Ascending aorta (tissue), 2 donors: Measurements from ENCODE around the gene NDE1. TPM values are rescaled to one million over a fixed set of nuclear protein-coding genes. Genes with fewer than 3 reads are reported as not detected.

Experiments
- DNase-seq, 2 donors: peaks; one replicate each; pipeline ENCODE4 v3.0.0-alpha.2; 2019; ENCODE audit warnings: low spot score in 2 of 2
- H3K27ac ChIP-seq, 2 donors: fragments of 200-600 bp; sonication (generic); one replicate each; pipeline ENCODE4 v1.5.1; 2016 to 2017; ENCODE audit warnings: mild to moderate bottlenecking in 1 of 2
- H3K27me3 ChIP-seq: fragments of 200-600 bp; sonication (generic); one replicate; pipeline ENCODE4 v1.5.1; 2017
- H3K36me3 ChIP-seq, 2 donors: fragments of 200-600 bp; sonication (generic); one replicate each; pipeline ENCODE4 v1.5.1; 2016
- H3K4me1 ChIP-seq, 2 donors: fragments of 200-600 bp; sonication (generic); one replicate each; pipeline ENCODE4 v1.5.1; 2016 to 2017; ENCODE audit warnings: mild to moderate bottlenecking in 1 of 2
- H3K4me3 ChIP-seq, 2 donors: fragments of 200-600 bp; sonication (generic); one replicate each; pipeline ENCODE4 v1.5.1; 2016 to 2017; ENCODE audit warnings: mild to moderate bottlenecking in 1 of 2
- H3K9me3 ChIP-seq, 2 donors: fragments of 200-600 bp; sonication (generic); one replicate each; pipeline ENCODE4 v1.5.1; 2016
- intact Hi-C: fragments of 100-400 bp; cut with DNase I; formaldehyde crosslinking; loops from one replicate; pipeline ENCODE4 v1.15.1; 2023
- total RNA-seq: library from RNA; depleted of rRNA; stranded (reverse); fragments of >200 nt; gene quantifications from one replicate; pipeline ENCODE4 v1.1.0, GENCODE V29; 2016
- TF ChIP-seq, protein P1 (sequence below), 3 experiments: fragments of 200-600 bp in 2 of 3; fragments of 450-650 bp in 1 of 3; sonication (generic) in 2 of 3; IDR thresholded peaks; one replicate each; pipeline ENCODE4 v1.5.1; 2016 to 2019; ENCODE audit warnings: antibody characterized with exemption in 3 of 3, mild to moderate bottlenecking in 1 of 3, moderate library complexity in 1 of 3

Gene NDE1
- total RNA-seq, 1 donor from 2014 or later, result 21.9 TPM

DNA sequence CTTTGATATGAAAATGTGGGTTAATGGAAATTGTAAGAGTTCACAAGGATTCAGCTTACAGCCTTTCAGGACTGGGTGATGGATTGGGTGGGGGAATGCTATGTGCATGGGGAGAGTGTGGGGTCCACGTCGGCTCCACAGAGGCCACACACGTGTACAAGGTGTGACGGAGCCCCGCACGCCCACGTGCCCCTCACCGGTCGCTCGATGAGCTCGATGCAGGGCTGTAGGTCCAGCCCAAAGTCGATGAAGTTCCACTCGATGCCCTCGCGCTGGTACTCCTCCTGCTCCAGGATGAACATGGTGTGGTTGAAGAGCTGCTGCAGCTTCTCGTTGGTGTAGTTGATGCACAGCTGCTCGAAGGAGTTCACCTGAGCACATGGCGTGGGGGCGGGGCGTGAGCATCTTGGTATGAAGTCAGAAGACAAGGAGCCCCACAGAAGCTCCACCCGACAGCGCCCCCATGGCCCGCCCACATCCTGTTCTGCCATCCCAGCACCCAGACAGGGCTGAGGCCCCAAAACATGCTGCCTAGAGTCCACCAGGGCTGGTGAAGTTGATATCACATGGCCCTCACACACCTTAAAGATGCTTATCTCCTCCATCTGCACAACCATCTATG is 107.7 kb downstream of the NDE1 start:
- H3K9me3 ChIP-seq, result no peaks in the 10 kb centered on the region
- intact Hi-C loops, result no loop called here
- TF ChIP-seq, protein P1, sequence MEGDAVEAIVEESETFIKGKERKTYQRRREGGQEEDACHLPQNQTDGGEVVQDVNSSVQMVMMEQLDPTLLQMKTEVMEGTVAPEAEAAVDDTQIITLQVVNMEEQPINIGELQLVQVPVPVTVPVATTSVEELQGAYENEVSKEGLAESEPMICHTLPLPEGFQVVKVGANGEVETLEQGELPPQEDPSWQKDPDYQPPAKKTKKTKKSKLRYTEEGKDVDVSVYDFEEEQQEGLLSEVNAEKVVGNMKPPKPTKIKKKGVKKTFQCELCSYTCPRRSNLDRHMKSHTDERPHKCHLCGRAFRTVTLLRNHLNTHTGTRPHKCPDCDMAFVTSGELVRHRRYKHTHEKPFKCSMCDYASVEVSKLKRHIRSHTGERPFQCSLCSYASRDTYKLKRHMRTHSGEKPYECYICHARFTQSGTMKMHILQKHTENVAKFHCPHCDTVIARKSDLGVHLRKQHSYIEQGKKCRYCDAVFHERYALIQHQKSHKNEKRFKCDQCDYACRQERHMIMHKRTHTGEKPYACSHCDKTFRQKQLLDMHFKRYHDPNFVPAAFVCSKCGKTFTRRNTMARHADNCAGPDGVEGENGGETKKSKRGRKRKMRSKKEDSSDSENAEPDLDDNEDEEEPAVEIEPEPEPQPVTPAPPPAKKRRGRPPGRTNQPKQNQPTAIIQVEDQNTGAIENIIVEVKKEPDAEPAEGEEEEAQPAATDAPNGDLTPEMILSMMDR (IDR thresholded peaks at IDR 0.05), result no peak
- H3K4me3 ChIP-seq, result no peak overlapping the region
- peaks cover 94 to 100% of the 10 kb centered on the region in 2 donors for H3K36me3 ChIP-seq
- H3K27ac ChIP-seq, result no peak overlapping the region
- H3K4me1 ChIP-seq, result no peaks in the 10 kb centered on the region
- DNase-seq, result no peak
- H3K27me3 ChIP-seq, result no peaks in the 10 kb centered on the region

DNA sequence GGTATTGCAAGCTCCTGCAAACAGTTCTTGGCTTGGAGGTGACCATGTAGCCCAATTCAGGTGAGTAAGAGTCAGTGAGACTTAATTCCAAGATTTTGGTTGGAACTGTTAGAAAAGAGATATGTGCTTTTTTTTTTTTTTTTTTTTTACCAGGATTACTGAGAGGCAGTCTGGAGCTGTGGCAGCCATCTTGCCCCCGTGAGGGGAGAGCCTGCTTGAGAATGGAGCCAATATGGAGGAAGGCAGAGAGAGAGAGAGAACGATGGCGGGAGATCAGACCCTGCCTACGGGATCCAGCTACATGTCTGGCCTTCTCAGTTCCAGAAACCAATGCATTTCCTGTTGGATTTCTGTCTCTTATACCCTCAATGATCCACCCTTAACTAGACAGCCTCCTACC is 109.0 kb downstream of the NDE1 start:
- Histone ChIP-seq H3K4me3 (no peak overlapping the region), H3K27me3 (no peaks in the 10 kb centered on the region), H3K4me1 (peaks cover 0 to 2% of the 10 kb centered on the region in 2 donors), H3K36me3 (peaks cover 94 to 100% of the 10 kb centered on the region in 2 donors), H3K27ac (peak overlapping the region; percentile 4 to 37), H3K9me3 (no peaks in the 10 kb centered on the region)
- TF ChIP-seq, protein P1 (IDR thresholded peaks at IDR 0.05), result no peak
- intact Hi-C loops, result no loop called here
- DNase-seq, result no peak

DNA sequence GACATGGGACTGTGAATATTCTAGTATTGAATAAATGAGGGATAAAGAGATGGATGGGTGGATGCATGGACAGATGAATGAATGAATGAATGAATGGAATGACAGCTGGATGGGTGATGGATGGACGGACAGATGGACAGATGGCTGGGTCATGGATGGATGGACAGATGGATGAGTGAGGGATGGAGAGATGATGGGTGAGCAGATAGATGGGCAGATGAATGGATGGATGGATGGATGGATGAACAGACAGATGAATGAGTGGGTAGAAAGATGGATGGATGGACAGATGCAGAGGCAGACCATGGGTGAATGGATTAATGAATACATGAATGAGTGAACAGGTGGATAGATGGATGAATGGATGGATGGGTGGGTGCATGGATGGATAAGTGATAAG is 110.1 kb downstream of the NDE1 start:
- peaks cover 93 to 99% of the 10 kb centered on the region in 2 donors for H3K36me3 ChIP-seq
- no peak overlapping the region for H3K27ac ChIP-seq
- intact Hi-C loops, result loop anchor here (5.0 to 10.0 kb wide), 2 partner anchors 365 to 432 kb away; no protein-coding TSS in a partner anchor
- H3K4me1 ChIP-seq, result peaks cover 0 to 2% of the 10 kb centered on the region in 2 donors
- no peak overlapping the region for H3K4me3 ChIP-seq
- H3K9me3 ChIP-seq, result no peaks in the 10 kb centered on the region
- TF ChIP-seq, protein P1 (IDR thresholded peaks at IDR 0.05), result no peak
- no peaks in the 10 kb centered on the region for H3K27me3 ChIP-seq
- no peak for DNase-seq

DNA sequence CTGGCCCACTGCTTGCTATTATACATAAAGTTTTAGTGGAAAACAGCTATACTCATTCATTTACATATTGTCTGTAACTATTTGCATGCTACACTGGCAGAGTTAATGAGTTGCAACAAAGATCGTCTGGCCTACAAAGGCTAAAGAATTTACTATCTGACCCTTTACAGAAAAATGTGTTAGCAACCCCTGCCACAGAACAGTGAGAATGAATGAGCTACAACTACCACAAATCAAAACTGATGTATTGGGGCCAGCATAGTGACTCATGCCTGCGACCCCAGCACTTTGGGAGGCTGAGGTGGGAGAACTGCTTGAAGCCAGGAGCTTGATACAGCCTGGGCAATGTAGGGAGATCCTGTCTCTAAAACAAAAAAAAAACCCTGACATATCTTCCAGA is 114.1 kb downstream of the NDE1 start:
- Histone ChIP-seq H3K27ac (peak overlapping the region in 1 of 2 donors; percentile 69), H3K36me3 (peaks cover 90 to 94% of the 10 kb centered on the region in 2 donors)
- intact Hi-C loops, result loop anchor here (5.0 to 10.0 kb wide), 2 partner anchors 361 to 428 kb away; no protein-coding TSS in a partner anchor

DNA sequence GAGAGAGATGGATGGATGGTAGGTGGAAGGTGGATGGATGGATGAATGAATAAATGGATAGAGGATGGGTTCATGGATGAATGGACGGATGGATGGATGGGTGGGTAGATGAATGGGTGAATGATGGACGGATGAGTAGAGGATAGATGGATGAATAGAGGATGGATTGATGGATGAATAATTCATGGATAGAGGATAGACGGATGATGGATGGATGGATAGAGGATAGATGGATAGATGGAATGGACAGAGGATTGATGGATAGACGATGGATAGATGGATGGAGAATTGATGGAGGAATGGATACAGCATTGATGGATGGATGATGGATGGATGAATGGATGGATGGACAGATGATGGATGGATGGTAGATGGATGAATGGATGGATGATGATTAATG is 115.1 kb downstream of the NDE1 start:
- intact Hi-C loops, result loop anchor here (5.0 to 10.0 kb wide), 2 partner anchors 92 to 360 kb away; partner anchors contain the start of gene MYH11
- peaks cover 7 to 15% of the 10 kb centered on the region in 2 donors for H3K4me1 ChIP-seq
- H3K27ac ChIP-seq, result peak overlapping the region in 1 of 2 donors; percentile 25

More for the DNA sequence above, 114.1 kb downstream of the NDE1 start:
- no peaks in the 10 kb centered on the region for H3K9me3 ChIP-seq
- DNase-seq, result no peak
- TF ChIP-seq, protein P1 (IDR thresholded peaks at IDR 0.05), result no peak
- H3K4me3 ChIP-seq, result no peak overlapping the region
- H3K4me1 ChIP-seq, result peaks cover 7 to 8% of the 10 kb centered on the region in 2 donors
- H3K27me3 ChIP-seq, result no peaks in the 10 kb centered on the region

More for the DNA sequence above, 115.1 kb downstream of the NDE1 start:
- H3K9me3 ChIP-seq, result no peaks in the 10 kb centered on the region
- TF ChIP-seq, protein P1 (IDR thresholded peaks at IDR 0.05), result no peak
- H3K4me3 ChIP-seq, result no peak overlapping the region
- H3K36me3 ChIP-seq, result peaks cover 83 to 93% of the 10 kb centered on the region in 2 donors
- DNase-seq, result no peak
- H3K27me3 ChIP-seq, result no peaks in the 10 kb centered on the region
